Activated CD4-positive, CD25-positive, alpha-beta regulatory T cell (primary cell): ENCODE measurements around the gene HDAC4.

ENCODE experiments used
- DNase-seq, 4 experiments: peaks; one replicate each; lab custom pipeline; 2025; lab: John Stamatoyannopoulos, UW

The HDAC4 gene

GRCh38 chr2:239282448-239283287 is 118.2 kb downstream of the HDAC4 start:
- no peak for DNase-seq

GRCh38 chr2:239280296-239281017 is 120.4 kb downstream of the HDAC4 start:
- peak in 1 of 4 experiments; percentile 35 for DNase-seq

GRCh38 chr2:239279508-239280295 is 121.1 kb downstream of the HDAC4 start:
- DNase-seq, result no peak

GRCh38 chr2:239278941-239279365 is 121.9 kb downstream of the HDAC4 start:
- no peak for DNase-seq

- DNase-seq, result no peak
Measured at GRCh38 chr2:239278361-239278760, 122.5 kb downstream of the HDAC4 start.

GRCh38 chr2:239277401-239278085 is 123.3 kb downstream of the HDAC4 start:
- no peak for DNase-seq

- DNase-seq, result no peak
Measured at GRCh38 chr2:239276851-239277250, 124.0 kb downstream of the HDAC4 start.

- no peak for DNase-seq
Measured at GRCh38 chr2:239275847-239276831, 124.7 kb downstream of the HDAC4 start.

GRCh38 chr2:239275044-239275685 is 125.7 kb downstream of the HDAC4 start:
- DNase-seq, result peak; percentile 55 to 74 (median 66)

- no peak for DNase-seq
Measured at GRCh38 chr2:239274391-239275043, 126.3 kb downstream of the HDAC4 start.

- DNase-seq, result no peak
Measured at GRCh38 chr2:239273280-239274234, 127.3 kb downstream of the HDAC4 start.

GRCh38 chr2:239272626-239273025 is 128.2 kb downstream of the HDAC4 start:
- no peak for DNase-seq

- DNase-seq, result no peak
Measured at GRCh38 chr2:239271882-239272281, 128.9 kb downstream of the HDAC4 start.

GRCh38 chr2:239271471-239271870 is 129.3 kb downstream of the HDAC4 start:
- no peak for DNase-seq

- DNase-seq, result no peak
Measured at GRCh38 chr2:239269916-239270315, 130.9 kb downstream of the HDAC4 start.

GRCh38 chr2:239269173-239269885 is 131.5 kb downstream of the HDAC4 start:
- DNase-seq, result no peak

- no peak for DNase-seq
Measured at GRCh38 chr2:239268549-239268948, 132.3 kb downstream of the HDAC4 start.

- DNase-seq, result no peak
Measured at GRCh38 chr2:239268082-239268481, 132.7 kb downstream of the HDAC4 start.
